Measurements from ENCODE around the gene STX8. TPM values are rescaled to one million over a fixed set of nuclear protein-coding genes. Genes with fewer than 3 reads are reported as not detected.

STX8 gene
- polyA plus RNA-seq, 1 experiment = 103 TPM

- no peak for DNase-seq (ENCODE audit: low read depth, low spot score)
- TF ChIP-seq CTCF (IDR thresholded peaks at IDR 0.05; ENCODE audit: low read depth, low read length) = no peak
- ChIA-PET POLR2A (interaction anchor here (0.6 to 0.8 kb wide), 2 partner anchors 13 kb away, joined by 3 to 15 read pairs; no protein-coding TSS in a partner anchor), CTCF (no interaction called here)
- peaks cover 26% of the 10 kb centered on the region for H3K27me3 ChIP-seq (ENCODE audit: control insufficient read depth, insufficient read depth, low read length)
- H3K9me3 ChIP-seq (ENCODE audit: control insufficient read depth, insufficient read depth, low read length) = no peaks in the 10 kb centered on the region
- H3K4me3 ChIP-seq (ENCODE audit: low read depth, low read length) = no peak overlapping the region
- H3K27ac ChIP-seq (ENCODE audit: low read depth, low read length) = no peak overlapping the region
Observed at GRCh38 chr17:9204637-9205329, 370.8 kb downstream of the STX8 start.

- Histone ChIP-seq H3K4me3 (ENCODE audit: low read depth, low read length) (no peak overlapping the region), H3K27ac (ENCODE audit: low read depth, low read length) (no peak overlapping the region), H3K27me3 (ENCODE audit: control insufficient read depth, insufficient read depth, low read length) (peaks cover 26% of the 10 kb centered on the region), H3K9me3 (ENCODE audit: control insufficient read depth, insufficient read depth, low read length) (no peaks in the 10 kb centered on the region)
- CTCF ChIA-PET = no interaction called here
- TF ChIP-seq CTCF (IDR thresholded peaks at IDR 0.05; ENCODE audit: low read depth, low read length) = no peak
- DNase-seq (ENCODE audit: low read depth, low spot score) = no peak
- POLR2A ChIA-PET = interaction anchor here (0.6 kb wide), 1 partner anchor 13 kb away, joined by 15 read pairs; no protein-coding TSS in a partner anchor
Observed at GRCh38 chr17:9203771-9204425, 371.7 kb downstream of the STX8 start.

- Histone ChIP-seq H3K27ac (ENCODE audit: low read depth, low read length) (no peak overlapping the region), H3K9me3 (ENCODE audit: control insufficient read depth, insufficient read depth, low read length) (no peaks in the 10 kb centered on the region; the same call in 1 of the 2 replicates), H3K27me3 (ENCODE audit: control insufficient read depth, insufficient read depth, low read length) (peaks cover 21% of the 10 kb centered on the region), H3K4me3 (ENCODE audit: low read depth, low read length) (no peak overlapping the region)
- TF ChIP-seq CTCF (IDR thresholded peaks at IDR 0.05; ENCODE audit: low read depth, low read length) = no peak
- ChIA-PET CTCF (no interaction called here), POLR2A (no interaction called here)
- no peak for DNase-seq (ENCODE audit: low read depth, low spot score)
Observed at GRCh38 chr17:9202532-9202931, 373.1 kb downstream of the STX8 start.

- no peaks in the 10 kb centered on the region; the same call in 1 of the 2 replicates for H3K9me3 ChIP-seq (ENCODE audit: control insufficient read depth, insufficient read depth, low read length)
- H3K27ac ChIP-seq (ENCODE audit: low read depth, low read length) = no peak overlapping the region
- ChIA-PET CTCF (no interaction called here), POLR2A (no interaction called here)
- no peak overlapping the region for H3K4me3 ChIP-seq (ENCODE audit: low read depth, low read length)
- H3K27me3 ChIP-seq (ENCODE audit: control insufficient read depth, insufficient read depth, low read length) = peaks cover 8% of the 10 kb centered on the region
- DNase-seq (ENCODE audit: low read depth, low spot score) = no peak
- TF ChIP-seq CTCF (IDR thresholded peaks at IDR 0.05; ENCODE audit: low read depth, low read length) = no peak
Observed at GRCh38 chr17:9200699-9201359, 374.8 kb downstream of the STX8 start.

Small RNA genes lying within 50 kb of the gene (small RNA-seq; reads per million reads assigned to genes)
- not detected for gene AC005695.3 (ENCODE audit: insufficient read length, low read depth)

Other genes starting within 250 kb of the STX8 start
- gene CFAP52, start 822 bp upstream of the STX8 start, polyA plus RNA-seq (2011; rRNA removed) = not detected in 2 replicates
- gene USP43, start 69.7 kb upstream of the STX8 start, polyA plus RNA-seq (2011; rRNA removed) = not detected in 2 replicates
- not detected in 2 replicates for gene DHRS7C, start 215.8 kb upstream of the STX8 start, polyA plus RNA-seq (2011; rRNA removed)
- not detected in 2 replicates for gene GSG1L2, start 246.3 kb upstream of the STX8 start, polyA plus RNA-seq (2011; rRNA removed)